A375 (cell line): ENCODE data around the gene RAI14. TPM values are rescaled to one million over a fixed set of nuclear protein-coding genes. Genes with fewer than 3 reads are reported as not detected.

ENCODE experiments used
- total RNA-seq: library from RNA; depleted of rRNA; stranded (reverse); fragments of >200 nt; shearing (Covaris generic); gene quantifications from 2 replicates; pipeline ENCODE4 v1.2.3, GENCODE V29; 2014; rRNA removed

RAI14 gene
- total RNA-seq = 27.1 and 29.9 TPM in 2 replicates

GRCh38 chr5:34656001-34656699 lies at the start of gene RAI14:
Gene RAI14, plus strand, starts transcription at chr5:34656328. Its CDS starts 30,592 bp downstream, at chr5:34686920.

GRCh38 chr5:34838785-34839714 lies 182.9 kb downstream of the RAI14 start, which contains the start of gene TTC23L:
Gene TTC23L, plus strand, starts transcription at chr5:34839164. Its CDS starts 1,508 bp downstream, at chr5:34840672.

Other genes with a start within 250 kb of the RAI14 start
- not detected in 2 replicates for gene TTC23L, start 182.8 kb downstream of the RAI14 start, total RNA-seq